ENCODE measurements around the gene CNTNAP2. TPM values are rescaled to one million over a fixed set of nuclear protein-coding genes. Genes with fewer than 3 reads are reported as not detected.
"Not testable (repeated sequence)": the region's sequence is repeated elsewhere in the genome, so short reads cannot be mapped to it uniquely, and the experiment has no call there.

The CNTNAP2 gene
- polyA plus RNA-seq, 3 donors: 15.2 to 28.4 (median 19.5) TPM

DNA sequence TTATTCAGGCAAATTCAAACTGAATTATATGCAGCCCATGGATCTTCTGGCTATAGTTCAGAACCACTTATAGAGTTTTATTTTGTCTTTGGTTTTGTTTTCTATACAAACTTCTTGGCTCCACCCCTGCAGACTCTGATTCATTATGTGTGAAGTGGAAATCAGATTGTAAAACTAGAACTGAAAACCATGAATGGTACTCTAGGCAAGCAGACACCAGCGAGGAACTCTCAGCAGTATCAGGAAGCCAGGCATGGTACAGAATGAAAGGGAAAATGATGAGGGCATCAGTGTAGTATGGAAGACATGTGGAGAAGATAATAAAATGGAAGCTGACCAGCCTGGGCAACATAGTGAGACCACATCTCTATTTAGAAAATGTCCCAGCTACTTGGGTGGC lies 1447.1 kb downstream of the CNTNAP2 start:
- DNase-seq: no peak

DNA sequence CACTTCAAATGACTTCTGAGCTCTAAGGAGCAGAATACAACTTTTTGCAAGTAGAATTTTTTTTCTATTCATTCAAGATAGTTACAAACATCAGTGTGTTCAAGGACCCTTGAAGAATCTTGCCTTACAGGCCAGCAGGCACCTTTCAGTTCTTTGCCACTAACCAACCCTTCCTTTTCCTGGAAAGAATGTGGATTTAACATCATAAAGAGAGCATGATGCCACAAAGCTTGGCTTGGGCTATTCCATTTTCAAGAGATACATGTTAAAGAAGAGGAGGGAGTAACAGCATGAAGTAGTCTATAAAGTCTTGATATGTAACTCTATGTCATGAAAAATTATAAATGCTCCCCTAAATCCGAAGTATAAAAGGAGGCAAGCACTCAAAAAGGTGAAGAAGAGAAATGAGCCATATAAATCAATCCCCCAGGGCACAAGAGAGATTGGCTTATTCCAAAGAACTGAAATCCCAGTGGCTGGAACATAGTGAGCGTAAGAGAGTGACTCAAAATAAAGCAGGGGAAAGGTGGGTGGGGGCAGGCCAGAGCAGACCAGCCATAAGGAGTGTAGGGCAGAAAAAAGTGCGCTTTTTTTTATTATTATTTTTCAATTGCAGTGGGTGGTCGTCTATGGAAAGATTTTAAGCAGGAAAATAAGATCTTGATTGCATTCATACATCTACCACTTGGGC lies 1448.3 kb downstream of the CNTNAP2 start:
- no peak for DNase-seq

DNA sequence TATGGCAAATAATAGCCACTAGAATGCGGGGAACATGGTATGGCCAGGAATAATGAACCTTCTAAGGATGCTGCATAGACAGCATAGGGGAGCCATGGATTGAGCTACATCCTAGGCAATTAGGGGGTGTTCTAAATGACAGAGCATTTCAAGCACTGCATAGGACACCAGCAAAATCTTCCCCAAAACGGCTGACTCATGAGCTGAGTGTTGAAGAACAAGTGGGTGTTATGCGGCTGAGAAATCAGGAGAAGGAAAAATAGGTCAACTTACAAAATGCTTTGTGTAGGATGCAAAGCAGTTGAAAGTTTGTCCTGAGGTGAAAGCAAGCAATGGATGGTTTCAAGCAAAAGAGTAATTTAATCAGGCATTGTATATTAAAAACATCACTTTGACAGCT lies 1450.4 kb downstream of the CNTNAP2 start:
- DNase-seq: no peak

DNA sequence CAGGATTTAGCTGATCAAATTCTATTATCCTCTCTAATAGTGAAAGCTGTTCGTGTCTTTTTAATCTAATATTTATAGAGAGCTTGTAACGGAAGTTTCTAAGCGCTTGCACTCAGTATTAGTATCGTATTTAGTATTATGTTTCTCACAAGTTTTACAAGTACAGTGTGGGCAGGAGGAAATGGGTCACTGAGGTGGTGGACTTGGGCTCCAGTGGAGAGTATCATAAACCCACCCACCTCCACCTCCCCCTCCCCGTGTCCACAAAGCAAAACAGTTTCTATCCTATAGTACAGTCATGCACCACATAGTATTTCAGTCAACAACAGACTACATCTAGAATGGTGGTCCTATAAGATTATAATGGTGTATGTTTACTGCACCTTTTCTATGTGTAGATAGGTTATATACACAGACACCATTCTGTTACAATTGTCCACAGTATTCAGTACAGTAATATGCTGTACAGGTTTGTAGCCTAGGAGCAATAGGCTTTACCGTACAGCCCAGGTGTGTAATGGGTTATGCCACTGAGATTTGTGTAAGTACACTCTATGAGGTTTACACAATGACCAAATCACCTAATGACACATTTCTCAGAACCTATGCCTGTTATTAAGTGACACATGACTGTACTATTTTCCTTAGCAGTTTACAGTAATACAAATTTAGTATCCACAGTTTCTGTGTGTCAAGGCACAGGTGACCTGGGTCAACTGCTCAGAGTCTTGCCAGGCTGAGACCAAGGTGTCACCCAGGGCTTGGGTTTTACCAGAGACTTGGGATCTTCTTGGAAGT lies 1452.7 kb downstream of the CNTNAP2 start:
- peak; percentile 23 for DNase-seq

DNA sequence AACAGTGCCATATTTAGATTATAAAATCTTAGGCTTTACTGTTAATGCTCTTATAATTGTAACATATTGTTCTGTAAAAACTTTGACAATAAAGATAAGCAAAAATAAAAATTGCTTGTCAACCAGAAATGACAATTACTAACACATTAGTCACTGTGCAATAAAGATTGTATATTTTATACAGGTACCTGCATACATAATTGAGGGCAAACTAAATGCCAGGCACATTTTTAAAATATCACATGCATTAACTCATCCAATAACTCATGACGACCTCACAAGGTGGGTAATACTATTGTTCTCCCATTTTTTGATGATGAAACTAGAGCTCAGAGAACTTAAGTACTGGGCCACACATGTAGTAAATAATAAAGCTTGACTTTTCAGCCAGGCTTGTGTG lies 1453.8 kb downstream of the CNTNAP2 start:
- no peak for DNase-seq

DNA sequence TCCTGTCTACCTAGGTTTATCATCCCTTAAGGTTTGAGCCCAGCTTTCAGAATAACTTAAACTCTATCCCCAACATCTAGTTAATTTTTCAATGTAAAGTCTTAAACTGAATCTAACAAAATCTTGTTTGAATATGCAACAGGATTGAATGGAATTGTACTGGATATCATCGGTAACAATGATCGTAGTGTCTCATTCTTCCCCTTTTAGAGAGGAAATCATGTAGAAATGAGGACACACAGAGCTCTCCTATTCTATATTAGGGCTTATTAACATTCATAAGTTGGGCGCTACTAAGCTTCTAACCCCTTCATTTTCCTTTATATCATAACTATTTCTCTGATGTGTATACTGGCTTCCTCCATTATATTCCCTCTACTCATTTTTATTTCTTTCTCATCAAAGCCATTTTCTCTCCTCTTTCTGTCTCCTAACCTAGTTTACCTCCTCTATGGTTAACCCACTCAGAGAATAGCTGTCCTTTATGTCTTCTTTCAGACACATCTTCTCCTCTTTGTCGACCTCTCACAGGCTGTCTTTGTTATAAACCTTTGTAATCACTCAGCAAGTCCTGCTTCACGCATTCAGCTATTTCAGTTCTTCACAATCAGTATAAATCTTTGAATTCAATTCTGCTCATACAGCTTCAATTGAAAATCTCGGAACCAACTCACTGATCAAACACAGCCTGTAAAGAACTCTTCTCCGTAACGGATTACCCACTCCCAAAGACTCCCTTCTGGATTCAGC lies 1455.0 kb downstream of the CNTNAP2 start:
- no peak for DNase-seq

DNA sequence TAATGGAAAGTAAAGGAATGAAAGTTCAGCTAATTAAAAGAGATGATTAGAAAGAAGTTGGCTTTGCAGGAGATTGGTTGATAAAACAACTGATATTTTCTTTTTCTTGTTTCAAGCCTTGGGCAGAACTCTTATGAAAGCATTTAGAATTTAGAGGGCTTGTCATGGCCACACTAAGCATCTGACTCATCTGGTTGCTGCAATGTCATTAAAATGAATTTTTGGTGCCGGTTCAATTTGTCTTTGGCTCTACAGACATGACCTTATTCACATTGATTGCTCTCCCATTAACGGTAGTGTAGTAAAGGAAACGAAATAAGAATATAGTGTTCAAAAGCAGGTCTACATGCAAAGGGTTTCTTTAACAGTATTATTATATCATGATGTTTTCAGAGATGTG lies 1461.6 kb downstream of the CNTNAP2 start:
- DNase-seq: no peak

DNA sequence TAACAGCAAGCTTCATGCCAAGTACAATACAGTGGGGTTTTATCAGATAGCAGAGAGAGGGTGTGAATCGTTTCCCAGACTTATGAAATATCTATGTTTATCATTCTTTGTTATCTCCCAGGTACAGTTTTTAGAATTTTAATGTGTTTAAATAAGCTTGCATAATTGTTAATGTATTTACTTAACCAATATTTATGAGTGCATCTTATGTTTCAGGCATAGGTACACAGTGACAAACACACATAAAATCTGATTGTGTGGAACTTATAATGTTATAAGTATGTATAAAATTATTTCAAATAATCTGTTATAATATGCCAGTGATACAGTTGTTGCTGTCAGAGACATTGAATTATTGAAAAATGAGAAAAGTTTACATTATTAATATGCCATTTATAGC lies 1462.5 kb downstream of the CNTNAP2 start:
- no peak for DNase-seq

DNA sequence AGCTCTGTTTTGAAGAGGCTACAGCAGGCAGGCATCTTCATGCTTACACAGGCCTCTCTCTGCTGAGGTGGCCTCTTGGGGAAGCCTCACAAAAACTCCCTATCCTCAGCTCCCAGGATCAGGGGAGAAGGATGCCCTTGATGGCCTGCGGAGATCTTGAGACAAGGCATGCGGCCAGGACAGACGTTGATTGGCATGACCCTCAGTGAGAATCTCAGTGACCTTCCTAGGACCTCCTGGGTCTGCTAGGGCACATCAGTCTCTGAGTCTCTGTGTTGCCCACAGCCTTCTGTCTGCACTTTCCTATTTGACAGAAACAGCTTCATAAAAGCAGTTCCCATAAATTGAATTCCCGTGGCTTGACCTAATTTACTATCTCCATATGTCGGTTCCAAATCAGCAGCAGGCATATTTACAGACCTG lies 1468.2 kb downstream of the CNTNAP2 start:
- no peak for DNase-seq

DNA sequence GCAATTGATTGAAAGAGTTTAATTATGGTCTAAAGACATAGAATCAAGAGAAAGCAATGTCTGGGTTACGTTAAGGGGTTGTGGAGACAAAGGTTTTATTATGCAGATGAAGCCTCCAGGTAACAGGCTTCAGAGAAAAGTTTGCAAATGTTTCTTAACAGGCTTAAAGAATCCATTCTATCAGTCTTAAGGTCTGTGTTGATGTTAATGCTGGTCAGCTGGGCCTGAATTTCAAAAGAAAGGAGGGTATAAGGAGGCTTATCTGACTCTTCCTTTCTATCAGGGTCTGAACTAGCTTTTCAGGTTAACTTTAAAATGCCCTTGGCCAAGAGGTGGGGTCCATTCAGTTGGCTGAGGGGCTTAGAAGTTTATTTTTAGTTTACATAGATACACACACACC lies 1469.5 kb downstream of the CNTNAP2 start:
- no peak for DNase-seq

DNA sequence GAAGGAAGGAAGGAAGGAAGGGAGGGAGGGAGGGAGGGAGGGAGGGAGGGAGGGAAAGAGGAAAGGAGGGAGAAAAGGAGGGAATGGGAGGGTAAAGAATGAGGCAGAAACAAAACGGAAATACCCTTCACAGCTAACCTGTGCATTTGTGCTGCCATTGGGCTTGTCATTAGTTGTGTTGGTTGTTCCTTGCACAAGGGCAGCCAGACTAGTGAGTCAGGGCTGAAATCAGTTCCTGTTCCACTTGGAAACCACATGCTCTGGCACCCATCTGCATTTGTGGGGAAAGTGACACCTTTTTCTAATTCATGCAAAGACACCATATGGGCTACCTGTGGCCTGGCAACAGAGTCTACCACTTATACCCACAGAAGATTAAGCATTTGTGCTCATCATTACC lies 1469.9 kb downstream of the CNTNAP2 start:
- no peak for DNase-seq

DNA sequence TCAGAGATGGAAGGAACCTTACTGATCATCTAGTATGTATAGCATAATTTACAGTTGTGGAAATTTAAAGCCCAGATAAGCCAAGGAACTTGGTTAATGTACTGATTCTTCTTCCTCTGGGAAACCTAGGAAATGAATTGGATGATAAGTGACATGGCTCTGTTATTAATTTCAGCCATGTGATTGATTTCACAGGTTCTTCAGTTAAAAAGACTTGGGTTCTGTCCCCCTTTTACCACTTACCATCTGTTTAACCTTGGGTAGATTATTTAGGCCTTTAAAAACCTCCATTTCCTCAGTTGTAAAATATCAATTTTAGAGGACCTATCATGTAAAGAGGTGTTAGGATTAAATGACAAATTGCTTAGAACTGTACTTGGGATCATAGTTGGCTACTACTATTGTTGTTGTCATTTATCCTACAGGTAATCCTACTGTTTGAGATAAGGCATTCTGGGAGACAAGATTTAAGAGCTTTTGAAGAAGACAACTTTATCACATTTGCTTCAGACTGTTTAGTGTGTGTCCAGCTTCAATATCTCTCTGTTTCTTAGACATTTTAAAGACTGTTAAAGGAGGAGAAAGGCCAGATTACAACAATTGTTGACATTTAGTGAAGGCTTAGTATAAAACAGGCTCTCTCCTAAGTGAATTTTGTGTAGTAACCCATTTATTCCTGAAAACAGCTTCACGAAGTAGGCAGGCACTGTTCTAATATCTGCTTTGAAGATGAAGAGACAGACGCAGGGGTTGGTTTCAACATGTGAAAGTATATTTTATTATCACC lies 1476.9 kb downstream of the CNTNAP2 start:
- DNase-seq: no peak

DNA sequence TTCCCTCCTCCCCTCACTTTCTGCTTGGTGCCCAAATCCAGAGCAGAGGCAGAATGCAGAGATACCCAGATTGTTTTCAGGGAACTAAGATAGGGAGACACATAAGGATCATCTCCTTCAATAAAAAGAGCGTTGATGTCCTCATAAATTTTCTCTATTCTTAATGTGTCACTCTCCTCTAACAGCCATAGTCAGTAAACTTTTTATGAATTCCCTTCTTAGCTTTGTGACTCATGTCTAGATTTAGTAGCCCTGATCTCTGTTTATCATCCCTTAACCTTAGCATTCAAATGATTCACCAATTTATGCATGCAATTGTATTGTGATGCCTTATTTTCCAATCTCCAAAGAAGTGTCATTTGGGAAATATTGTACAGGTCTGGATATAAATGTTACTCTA lies 1478.4 kb downstream of the CNTNAP2 start:
- no peak for DNase-seq

DNA sequence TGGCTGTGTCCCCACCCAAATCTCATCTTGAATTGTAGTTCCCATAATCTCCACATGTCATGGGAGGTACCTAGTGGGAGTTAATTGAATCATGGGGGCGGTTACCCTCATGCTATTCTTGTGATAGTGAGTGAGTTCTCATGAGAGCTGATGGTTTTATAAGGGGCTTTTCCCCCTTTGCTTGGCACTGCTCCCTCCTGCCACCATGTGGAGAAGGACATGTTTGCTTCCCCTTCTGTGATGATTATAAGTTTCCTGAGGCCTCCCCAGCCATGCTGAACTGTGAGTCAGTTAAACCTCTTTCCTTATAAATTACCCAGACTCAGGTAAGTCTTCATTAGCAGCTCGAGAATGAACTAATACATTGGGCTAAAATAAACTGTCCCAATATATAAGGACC lies 1482.1 kb downstream of the CNTNAP2 start:
- DNase-seq: not testable (repeated sequence)

DNA sequence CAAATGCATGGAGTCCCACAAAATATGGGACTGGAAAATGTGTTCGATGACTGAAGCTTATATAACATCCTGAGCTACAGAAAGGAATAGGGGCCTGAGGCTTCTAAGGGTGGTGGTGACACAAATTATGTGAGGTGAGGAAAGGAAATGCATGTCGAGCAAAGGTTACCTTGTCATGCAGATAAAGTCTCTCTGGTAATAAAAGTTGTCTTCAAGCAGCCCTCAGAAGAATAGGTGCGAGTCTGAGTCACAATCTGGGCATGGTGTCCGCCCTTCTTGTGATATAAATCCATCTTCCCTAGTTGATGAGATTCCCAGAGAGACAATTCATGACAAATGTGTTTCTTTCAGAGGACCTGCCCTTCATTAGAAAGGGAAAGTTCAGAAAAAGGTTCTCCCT lies 1488.7 kb downstream of the CNTNAP2 start:
- DNase-seq: no peak

DNA sequence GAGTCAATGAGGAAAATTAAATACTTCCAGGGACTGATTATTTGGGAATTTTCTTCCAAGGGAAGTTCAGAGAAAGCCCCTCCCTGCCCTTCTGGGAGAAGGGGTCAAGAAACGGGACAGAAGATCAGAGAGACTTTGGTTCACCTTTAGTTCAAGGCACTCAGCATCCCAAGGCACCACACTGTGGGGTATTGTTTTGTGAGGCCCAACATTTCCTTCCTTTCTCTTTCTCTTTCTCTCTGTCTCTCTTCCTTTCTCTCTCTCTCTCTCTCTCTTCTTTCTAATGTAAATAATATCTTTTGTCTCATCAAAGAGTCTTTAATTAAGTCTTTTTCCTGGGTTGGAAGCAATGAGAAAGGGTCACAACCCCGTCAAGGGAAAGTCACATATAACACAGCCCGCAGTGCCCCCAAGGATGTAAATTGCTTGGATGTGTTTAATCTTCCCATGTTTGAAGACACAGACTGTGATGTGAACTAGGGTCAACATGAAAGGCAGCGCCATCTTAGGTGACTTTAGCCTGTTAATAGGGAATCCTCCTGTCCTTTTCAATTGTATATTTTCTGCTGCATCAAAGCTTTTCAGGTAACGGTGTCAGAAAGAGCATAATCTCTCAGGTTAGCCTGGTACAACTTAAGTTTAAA lies 1490.7 kb downstream of the CNTNAP2 start:
- no peak for DNase-seq

DNA sequence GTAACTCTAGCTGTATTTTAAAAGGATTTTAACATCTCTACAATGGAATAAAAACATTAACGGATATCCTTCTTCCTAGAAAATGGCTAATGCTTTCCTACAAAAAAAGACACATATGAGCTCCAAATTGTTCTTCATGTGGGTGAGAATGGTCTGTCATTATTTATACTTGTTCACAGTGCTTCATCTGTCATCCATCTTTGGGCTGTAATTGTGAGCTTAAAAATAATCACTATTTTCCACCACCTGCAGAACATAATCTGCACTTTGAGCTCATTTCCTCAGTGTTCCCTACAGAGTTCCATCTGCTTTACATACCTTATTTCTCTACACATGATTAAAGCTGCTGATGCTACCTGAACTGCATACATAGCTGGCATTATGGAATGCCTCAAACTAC lies 1494.8 kb downstream of the CNTNAP2 start:
- no peak for DNase-seq

DNA sequence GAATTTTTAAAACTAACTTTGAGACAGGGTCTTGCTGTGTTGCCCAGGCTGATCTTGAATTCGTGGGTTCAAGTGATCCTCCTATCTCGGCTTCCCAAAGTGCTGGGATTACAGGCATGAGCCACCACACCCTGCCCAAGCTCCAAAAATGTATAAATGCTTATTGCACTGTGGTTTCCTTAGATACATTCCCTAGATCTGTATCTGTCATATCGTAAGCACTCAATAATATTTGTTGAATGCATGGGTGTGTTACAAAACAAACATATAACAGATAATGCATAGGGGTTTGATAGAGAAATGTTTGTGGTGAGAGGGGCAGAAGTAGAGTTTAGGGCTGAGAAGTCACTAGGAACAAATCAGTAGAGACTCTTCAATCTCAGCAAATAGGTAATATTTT lies 1518.7 kb downstream of the CNTNAP2 start:
- DNase-seq: no peak

DNA sequence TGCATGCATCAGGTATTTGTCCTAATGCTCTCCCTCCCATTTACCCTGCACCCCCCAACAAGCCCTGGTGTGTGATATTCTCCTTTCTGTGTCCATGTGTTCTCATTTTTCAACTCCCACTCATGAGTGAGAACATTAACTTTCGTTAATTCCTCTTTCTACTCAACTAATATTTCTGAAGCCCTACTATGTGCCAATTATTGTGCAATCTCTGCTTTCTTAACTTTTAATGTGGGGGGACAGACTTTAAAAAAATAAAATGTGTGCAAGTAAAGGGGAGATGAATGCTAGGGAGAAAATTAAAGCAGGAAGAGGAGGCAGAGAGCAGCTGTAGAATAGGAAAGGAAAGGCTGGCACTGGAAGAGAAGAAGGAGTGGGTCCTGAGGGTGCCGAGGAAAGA lies 1520.0 kb downstream of the CNTNAP2 start:
- no peak for DNase-seq

DNA sequence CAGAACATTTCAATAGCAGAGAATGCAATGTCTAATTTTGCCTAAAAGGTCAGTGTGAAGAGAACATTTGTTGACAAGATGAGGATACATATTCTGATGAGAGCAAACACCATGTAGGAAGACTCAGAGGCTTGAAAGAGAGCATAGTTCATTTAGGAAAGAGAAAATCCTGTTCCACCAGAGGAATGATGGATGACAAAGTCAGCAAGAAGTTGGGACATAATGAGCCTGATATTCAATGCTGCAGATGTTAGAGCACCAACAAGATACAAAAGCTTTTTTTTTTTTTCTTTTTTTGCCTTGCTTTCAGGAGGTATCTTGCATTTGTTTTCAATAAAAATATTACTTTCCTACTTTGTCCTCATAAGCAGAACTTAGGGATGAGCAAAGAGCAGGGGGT lies 1522.0 kb downstream of the CNTNAP2 start:
- DNase-seq: no peak

DNA sequence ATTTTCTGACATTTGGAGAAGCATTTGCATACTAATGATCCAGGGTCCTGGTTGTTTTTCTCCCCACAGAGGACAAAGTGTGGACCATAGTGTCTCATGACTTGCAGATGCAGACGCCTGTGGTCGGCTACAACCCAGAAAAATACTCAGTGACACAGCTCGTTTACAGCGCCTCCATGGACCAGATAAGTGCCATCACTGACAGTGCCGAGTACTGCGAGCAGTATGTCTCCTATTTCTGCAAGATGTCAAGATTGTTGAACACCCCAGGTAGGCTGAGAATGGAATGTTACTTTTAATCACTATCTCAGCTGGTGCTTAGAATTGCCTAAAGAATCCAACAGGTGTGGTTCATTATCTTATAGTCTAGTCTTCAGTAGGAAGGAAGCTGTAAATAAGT lies 1522.4 kb downstream of the CNTNAP2 start:
- DNase-seq: no peak

DNA sequence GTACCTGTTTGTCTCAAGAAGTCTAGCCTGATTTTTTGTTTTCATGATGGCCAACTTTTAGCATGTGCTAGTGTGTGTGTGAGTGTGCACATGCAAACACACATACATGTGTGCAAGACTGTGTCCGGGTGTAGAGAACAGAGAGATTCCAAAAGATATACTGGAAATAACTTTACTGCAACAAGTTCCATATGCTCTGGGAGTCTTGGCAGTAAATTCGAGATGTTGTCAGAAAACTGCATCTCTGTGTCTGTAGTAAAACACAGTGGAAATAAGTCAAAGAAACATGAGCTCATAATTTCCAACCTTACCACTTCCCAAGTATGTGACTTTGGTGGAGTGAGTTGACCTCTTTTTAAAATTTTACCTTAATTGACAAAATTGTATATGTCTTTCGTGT lies 1523.2 kb downstream of the CNTNAP2 start:
- DNase-seq: peak; percentile 4
